Left lobe of liver (tissue), 2 donors: Measurements from ENCODE around the gene DNASE2B. TPM values are rescaled to one million over a fixed set of nuclear protein-coding genes. Genes with fewer than 3 reads are reported as not detected.

Experiments used
- ATAC-seq: fragments of 200-7000 bp; cut with Tn5 transposase; one replicate; pipeline ENCODE4 v1.9.1; 2020; ENCODE audit warnings: mild to moderate bottlenecking, moderate library complexity
- DNase-seq: peaks from one replicate; pipeline ENCODE4 v3.0.0-alpha.2; 2020; ENCODE audit warnings: low spot score
- total RNA-seq: library from RNA; stranded (reverse); gene quantifications from one replicate; pipeline ENCODE4 v1.2.1, GENCODE V29; 2021
- donor health status: DM: no; HTN: no; CAD: no; lungs with moderate emphysema.
- donor health status: DM: no; HTN: yes; CAD: no.

Gene DNASE2B, protein sequence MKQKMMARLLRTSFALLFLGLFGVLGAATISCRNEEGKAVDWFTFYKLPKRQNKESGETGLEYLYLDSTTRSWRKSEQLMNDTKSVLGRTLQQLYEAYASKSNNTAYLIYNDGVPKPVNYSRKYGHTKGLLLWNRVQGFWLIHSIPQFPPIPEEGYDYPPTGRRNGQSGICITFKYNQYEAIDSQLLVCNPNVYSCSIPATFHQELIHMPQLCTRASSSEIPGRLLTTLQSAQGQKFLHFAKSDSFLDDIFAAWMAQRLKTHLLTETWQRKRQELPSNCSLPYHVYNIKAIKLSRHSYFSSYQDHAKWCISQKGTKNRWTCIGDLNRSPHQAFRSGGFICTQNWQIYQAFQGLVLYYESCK
- not detected for total RNA-seq

DNA sequence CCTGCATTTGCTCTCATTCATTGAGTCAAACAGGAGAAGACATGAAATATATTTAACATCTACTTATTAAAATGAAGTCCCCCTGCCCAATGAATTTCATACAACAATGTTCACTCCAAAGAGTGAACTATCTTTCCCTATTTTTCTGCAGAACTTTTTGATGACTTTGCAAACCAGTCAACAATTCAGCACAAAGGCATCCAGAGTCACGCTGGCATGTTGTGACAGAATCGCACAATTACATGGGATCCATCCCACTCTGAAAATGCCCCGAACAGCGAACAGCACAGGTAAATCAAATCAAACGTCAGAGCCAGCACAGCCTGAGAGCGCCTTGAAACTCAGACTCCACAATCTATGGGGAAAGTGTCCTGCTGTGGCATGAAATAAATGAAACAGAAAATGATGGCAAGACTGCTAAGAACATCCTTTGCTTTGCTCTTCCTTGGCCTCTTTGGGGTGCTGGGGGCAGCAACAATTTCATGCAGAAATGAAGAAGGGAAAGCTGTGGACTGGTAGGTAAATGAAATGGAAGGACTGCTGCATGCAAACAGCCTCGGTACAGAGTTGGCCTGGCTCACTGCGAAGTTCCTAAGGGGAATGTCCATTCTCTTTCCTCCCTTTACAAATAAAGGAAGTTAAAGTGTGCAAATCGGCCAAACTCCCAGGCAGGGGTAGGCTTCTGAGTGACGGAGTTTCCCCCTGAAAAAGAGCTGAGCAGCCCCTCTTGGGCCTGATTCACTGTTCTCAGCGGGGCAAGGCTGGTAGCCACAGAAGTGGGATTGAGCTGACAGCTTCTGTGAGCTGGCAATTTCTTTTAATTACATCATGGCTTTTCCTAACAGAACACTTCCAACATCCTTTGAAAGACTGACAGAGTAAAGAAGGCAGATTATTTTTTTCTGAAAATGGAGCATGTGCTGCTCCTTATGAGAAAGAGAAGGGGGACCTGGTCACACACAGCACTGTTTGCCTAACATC is at the start of gene DNASE2B:
Gene DNASE2B (plus strand): TSS at position 310 of the 981 bp plus-strand sequence. CDS start 81 bp downstream, at position 391.
- no peak for DNase-seq
- no peak for ATAC-seq

DNA sequence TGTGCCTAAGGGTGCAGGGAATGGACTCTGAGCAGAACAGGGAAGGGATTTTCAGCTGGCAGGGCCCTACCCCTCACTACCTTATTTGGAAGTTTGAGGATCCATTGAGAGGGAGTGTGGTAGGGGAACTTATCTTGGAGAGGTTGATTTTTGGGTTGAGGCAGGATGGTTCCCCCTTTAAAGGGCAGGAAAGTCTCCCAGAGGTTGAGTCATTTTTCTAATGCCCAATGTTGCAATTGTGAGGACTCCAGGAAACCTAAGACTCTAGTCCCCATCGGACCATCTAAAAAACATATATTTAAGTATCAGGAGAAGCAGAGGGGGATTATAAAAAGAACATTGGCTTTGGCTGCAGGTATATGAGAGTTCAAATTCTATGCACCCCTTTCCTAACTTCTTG is 49.5 kb upstream of the DNASE2B start:
- ATAC-seq: no peak
- no peak for DNase-seq

DNA sequence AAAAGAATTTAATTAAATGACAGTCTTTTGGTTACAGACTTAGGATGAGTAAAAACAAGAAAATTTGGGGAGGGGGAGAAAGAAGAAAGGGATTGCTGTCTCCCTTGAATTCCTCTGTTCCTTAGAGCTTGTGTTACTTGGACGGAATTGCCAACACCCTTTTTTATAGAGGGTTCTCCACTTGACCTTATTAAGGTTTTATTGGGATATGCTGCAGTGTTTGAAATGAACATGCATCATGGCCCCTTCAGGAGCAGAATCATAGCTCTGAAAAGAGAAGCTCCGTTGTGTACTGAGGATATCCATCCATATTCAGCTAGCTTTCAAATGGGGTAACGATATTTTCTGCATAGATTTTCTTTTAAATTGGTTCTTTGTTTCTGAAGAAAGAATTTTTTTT is 48.2 kb upstream of the DNASE2B start:
- DNase-seq (no peak), ATAC-seq (no peak)

DNA sequence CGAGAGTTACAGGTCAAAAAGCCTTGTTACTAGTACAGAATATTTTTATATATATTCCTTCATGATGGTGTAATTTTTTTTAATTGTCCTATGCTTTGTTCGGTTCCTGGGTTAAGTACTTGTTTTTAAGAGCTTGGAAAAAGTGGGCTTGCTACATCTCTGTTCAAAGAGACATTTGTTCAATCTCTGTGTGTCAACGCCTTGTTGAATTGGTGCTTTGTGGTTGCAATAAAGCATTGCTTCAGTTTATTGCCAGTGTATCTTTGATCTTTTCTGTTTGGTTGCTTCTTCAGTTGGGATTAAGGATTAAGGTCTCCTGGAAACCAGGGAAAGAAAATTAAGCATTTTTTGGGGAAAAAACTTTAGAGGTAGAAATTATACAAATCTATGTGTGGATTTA is 47.7 kb upstream of the DNASE2B start:
- ATAC-seq (no peak), DNase-seq (no peak)

DNA sequence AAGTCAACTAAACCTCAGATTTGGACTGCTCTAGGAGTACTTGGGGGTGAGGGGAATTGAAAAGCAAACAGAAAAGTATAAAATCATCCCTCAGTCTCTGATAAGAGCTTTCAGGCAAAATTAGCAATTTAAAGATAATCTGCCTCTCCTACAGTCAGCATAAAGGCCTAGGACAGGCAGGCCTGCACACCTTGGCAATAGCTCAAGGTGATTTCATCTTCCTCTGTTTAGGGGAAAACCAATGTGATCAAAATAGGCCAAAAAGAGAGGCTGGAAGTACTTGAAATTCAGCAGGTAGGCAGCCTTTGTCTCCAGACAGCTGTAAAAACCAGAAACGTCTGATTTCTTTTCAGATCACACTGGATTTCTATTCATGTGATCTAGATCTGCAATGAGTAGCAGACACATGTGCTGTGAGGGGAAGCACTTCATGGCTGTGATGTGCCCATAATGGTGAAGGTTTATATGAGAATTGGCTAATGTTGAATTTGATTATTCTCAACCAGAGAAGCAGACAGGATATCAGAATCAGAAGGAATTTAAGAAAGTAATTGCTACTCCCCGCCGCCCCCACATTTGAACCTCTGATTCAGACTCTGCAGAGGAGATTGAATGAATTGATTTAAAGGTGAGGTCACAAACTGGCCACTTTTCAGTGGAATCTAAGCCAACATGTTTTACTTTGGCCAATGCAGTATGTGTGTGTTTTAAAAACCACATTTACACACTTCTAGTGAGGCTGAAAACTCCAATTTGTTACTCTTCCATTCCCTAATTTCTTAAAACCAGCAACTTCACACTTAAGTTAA is 45.8 kb upstream of the DNASE2B start:
- peak; percentile 56 for ATAC-seq
- DNase-seq: no peak

DNA sequence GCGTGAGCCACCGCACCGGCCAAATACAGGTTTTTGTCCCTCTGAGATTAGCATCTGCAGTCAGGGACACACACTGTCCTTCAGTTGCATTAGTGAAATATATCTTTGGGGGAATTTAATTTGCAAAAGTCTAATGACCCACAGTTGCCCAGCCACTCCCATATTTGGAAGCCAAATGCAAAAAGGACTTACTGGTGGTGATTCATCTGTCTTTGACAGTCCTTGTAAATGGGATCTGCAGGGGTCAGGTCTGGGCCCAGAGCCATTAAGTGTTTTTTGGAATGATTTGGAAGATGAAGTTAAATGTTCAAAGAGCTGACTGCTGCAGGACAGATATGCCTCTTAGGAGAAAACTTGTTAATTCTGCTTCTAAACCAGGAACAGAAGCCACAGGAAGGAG is 44.6 kb upstream of the DNASE2B start:
- ATAC-seq (no peak), DNase-seq (no peak)

DNA sequence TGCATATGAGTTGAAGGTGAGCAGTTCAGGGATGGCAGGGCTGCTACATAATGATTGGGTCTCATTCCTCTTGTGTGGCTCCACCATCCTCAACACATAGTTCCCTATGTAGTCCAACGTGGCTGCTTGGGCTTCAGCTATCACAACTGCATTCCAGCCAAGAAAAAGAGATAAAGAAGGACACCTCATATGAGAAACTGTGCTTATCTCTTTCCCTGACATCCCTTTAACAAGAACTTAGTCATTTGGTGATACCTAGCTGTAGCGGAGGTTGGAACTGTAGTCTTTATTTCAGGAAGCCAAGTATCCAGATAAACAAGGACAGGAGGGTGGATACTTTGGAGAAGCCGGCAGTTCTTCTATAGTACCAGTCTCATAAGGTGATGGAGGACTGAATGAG is 42.7 kb upstream of the DNASE2B start:
- ATAC-seq (no peak), DNase-seq (no peak)

DNA sequence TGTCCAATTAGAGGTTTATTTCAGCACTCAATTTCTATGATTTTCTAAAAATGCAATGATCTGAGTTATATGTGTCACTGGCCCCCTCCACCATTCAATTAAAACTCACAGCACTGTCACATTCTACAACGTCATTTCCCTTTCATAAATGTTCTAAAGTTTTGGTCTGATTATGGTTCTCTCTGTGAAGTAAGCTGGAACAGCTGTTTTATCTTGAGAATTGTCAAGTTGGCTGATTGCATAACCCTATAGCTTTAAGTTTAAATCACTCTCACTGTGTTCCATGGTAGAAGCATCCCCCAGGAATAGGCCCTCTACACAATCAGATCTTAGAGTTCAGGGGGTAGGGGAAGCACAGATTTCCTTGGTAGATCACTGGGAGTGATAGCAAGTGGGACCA is 41.4 kb upstream of the DNASE2B start:
- ATAC-seq: no peak
- no peak for DNase-seq

DNA sequence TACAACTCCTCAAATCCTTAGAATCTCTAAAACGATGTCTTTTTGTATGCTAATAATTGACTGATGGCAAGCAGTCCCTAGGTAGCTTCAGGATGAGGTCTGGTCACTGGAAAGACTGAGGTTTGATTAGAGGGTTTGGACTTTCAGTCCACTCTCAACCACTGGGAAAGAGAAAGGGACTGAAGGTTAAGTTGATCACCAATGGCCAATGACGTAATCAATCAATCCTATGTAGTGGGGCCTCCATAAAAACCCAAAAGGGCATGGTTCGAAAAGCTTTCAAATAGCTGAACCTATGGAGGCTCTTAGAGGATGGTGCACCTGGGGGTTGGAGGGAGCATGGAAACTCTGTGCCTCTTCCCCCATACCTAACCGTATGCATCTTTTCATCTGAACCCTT is 39.6 kb upstream of the DNASE2B start:
- DNase-seq (no peak), ATAC-seq (no peak)

DNA sequence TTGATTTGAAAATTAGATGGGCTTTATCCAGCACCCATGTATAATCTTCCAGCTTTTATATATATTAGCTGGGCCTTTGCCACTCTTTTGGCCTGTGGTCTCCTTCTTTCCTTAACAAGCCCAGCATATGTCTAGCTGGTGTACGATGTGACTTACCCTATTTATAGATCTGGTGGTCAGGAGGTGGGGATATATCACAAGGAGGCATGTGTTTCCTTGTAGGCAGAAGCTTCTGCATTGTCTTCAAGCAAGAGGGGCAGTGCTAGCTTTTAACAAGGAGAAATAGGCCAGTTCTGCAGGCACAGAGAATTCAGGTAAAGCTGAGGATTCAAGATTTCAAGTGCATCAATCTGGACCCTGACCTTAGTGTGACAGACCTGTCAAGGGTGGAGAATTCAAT is 38.0 kb upstream of the DNASE2B start:
- DNase-seq: no peak
- no peak for ATAC-seq

DNA sequence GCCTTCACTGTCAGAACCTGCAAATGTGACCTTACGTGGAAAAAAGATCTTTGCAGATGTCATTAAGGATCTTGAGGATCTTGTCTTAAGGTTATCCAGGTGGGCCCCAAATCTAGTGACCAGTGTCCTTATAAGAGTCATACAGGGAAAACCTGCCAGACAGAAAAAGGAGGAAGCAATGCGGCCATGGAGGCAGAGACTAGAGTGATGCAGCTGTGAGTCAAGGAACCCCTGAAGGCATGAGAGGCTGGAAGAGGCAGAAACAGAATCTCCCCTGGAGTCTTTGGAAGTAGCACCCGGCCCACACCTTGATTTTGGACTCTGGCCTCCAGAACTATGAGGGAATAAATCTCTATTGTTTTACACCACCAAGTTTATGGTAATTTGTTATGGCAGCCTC is 36.5 kb upstream of the DNASE2B start:
- no peak for ATAC-seq
- DNase-seq: no peak

DNA sequence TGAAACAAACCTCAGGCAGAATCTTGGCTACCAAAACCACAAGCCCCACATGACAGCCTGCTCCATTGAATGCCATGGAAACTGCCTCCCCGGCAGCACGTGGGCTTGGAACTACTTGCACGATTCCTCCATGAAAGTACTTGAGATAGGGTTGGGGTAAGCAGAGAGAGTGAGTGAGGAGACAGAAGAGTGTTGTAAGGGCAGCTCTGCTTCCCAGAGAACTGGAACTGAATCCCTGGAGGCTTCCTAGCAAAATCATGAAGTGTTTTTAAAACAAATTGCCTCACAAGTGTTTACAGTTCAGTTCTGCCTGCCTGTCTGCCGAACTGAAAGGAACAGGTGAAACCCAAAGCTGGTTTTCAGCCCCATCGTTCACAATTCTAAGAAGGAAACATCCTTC is 35.3 kb upstream of the DNASE2B start:
- ATAC-seq: peak; percentile 27

DNA sequence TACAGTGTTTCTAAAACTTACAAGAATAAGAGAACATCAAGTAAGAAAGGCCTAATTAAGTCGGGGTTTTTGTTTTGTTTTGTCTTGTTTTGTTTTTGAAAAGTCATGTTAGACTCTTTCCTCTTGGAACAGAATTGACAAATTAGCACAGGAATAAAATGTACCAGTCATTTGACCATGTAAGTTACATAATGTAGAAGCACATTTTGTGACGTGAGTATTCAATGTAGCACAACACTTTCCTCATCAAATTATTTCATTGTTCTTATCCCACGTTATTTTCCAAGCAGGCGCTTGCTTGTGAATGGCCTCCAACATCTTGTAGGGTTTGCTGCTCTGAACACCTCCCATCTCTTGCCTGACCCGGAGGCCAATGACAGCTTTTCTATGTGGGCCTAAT is 34.7 kb upstream of the DNASE2B start:
- DNase-seq (no peak), ATAC-seq (no peak)

More for the DNA sequence above, 35.3 kb upstream of the DNASE2B start:
- DNase-seq: no peak

DNA sequence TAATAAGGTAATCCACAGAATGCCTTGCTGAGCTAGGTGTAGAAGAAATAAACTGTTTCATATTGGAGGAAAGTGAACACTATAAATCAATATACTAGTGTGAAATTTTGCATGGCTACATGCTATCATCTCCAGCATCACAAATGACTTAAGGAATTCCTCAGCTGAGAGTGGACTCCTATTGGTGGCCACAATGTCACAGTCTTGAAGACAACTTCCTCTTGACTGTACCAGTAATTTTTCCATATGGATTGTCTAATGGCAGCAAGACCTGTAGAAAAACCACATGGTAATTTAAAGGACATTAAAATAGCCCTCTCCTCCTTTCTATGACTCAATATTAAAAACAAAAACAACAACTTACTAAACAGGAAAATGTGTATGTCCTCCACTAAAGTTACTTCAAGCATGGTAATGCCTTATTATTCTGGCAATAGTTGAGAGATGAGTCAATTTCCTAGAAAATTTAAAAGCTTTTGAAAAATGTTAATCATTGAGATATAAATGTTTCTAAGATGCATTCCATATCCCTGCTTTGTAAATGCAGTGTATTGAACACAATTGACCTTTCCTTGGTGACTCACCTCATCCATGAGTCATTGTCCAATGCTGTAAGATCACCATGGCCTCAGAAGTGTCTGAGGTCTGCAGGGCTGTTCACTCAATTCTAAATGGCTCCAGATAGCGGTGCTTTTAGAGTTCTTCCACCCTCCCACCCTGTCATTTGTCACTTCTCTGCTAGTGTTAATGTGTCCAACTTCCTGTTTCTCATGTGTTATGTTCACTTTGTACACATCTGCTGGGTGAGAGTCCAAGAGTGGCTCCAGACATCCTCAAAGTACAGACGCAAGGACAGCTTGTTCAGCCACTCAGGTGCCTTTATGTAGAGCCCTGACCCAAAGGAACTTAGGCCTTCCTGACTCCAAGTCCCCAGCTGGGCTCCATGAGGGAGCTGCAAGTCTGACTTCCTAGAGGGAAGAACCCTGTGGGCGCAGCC is 32.8 kb upstream of the DNASE2B start:
- ATAC-seq: no peak
- DNase-seq: no peak

DNA sequence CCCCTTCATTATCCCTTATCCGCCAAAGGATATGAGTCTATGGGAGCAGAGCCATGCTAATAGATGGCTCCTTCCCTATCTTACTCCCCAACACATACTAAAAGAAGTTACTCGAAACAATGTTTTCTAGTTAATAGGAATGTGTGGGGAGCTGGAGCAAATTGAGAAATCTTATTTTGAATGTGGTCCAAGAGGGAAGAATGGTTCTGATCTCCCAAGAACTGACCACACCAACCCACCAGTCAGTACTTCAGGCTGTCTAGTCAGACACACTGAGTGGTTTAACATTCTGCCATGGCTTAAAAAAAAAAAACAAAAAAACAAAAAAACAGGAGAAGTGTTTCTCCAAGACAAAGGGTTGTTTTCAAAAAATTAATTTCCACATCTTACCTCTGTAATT is 31.5 kb upstream of the DNASE2B start:
- DNase-seq (no peak), ATAC-seq (no peak)

DNA sequence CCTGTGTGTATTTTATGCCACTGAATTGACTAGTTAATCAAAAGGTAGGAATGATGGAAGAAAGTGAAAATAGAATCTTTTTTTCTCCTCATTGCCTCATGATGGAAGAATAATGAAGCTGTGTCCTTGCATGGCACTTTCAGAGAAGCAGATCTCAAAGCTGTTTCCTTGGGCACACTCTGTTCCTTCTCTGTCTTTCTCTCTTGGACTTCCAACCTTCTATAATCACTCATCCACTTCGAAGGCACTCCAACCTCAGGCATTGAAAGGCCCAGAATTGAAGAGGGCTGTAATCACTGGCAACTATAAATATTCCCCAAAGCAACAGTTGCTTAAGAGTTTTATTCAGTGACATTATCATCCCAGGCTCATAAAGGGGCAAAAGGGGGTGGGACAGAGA is 31.1 kb upstream of the DNASE2B start:
- no peak for ATAC-seq
- DNase-seq: no peak

DNA sequence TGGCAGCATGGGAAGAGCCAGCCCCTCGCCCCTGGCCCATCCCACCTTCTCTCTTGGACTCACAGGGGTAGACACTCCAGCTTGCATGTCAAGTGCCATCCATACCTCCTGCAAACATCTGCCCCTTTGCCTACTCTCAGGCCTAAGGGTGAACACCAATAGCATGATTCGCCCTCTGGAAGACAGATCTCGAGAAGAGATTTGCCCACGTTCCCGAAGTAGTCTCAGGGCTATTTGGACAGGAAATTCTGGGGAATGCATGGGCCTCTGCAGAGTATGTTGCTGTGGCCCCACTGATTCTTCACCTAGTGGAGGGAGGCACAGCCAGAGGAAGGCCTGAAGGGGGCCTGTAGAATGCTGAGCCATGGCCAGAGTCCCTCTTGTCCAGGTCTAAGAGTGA is 29.8 kb upstream of the DNASE2B start:
- ATAC-seq (no peak), DNase-seq (no peak)

DNA sequence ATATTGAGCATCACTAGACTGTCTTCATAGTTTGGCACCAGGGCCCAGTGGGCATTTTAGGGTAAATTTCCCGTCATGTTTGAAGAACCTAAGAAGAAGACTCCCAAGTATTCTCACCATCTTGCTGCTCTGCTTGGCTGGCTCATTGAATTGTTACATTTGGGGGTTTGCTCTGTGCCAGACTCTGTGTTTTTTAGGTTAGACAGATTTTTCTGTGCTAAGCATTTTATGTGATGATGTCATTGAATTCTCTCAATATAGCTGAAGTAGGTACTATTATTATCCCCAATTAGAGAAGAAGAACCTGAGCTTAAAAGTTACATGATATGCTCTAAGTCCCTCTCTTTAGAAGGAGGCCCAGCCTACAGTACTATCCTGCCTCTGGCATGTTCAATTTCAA is 28.0 kb upstream of the DNASE2B start:
- no peak for DNase-seq
- ATAC-seq: no peak

DNA sequence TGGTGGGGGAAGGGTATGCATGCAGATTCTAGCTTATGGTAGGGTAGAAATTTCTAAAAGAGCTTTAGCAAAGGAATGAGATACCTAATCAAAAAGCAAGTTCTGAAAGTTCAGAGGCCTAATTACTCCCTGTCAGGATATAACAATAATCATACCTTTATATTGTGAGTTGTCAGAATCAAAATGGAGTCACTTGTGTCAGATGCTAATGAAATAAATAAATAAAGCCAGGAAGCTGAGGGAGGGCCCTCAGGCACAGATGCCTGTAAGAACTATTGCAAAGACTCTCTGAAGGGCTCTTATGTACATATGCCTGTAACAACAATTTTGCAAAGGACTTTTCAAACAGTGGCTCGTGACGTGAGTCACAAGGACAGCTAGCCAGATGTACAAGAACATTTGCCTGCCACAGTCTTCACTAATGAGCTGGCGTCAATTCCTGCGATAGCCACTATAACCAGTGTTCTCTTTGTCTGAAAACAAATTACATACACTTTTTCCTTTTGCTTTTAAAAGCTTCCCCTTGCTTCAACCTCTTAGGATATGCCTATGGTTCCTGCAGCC is 27.4 kb upstream of the DNASE2B start:
- ATAC-seq (no peak), DNase-seq (no peak)
